ENCODE data around the gene PCNX2.

PCNX2 gene, protein sequence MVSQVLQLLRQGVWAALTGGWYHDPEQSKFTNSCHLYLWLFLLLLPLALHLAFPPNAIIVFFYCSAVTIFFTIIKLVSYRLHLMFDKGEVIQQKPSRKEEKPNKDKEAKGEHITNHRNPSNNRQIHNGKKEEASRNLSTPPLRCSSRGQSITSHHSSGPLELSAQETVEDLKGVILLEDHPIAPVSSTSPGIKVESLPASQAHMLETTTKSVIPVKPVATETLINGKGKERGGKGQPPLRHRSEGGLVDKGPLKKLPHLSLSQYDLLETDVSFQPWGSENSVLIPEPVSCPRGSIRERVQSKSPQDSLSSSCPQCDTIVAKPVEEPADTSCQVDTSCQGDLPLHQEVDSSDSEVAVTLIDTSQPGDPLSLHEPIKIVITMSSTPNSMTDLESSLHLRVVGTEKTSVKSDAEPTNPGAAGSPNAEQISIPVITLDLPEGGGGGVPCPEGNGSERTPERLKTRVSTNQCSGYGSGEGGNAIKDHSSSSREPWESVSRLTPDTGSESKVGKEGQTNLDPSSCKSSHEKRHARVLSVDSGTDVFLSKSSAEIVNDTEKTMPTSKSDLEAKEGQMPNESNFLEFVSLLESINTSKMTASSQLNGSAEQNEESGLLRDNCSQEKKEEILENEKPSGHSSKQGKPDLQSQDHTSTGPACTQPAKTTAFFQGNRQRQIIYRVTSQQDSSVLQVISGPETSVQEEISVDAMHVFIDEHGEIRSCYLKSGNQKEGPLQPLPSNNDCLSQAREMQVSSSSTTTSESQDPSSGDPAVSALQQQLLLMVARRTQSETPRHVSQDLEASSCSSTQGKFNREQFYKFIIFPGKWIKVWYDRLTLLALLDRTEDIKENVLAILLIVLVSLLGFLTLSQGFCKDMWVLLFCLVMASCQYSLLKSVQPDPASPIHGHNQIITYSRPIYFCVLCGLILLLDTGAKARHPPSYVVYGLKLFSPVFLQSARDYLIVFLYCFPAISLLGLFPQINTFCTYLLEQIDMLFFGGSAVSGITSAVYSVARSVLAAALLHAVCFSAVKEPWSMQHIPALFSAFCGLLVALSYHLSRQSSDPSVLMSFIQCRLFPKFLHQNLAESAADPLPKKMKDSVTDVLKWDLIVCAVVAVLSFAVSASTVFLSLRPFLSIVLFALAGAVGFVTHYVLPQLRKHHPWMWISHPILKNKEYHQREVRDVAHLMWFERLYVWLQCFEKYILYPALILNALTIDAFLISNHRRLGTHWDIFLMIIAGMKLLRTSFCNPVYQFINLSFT (N-terminal part only)

DNA sequence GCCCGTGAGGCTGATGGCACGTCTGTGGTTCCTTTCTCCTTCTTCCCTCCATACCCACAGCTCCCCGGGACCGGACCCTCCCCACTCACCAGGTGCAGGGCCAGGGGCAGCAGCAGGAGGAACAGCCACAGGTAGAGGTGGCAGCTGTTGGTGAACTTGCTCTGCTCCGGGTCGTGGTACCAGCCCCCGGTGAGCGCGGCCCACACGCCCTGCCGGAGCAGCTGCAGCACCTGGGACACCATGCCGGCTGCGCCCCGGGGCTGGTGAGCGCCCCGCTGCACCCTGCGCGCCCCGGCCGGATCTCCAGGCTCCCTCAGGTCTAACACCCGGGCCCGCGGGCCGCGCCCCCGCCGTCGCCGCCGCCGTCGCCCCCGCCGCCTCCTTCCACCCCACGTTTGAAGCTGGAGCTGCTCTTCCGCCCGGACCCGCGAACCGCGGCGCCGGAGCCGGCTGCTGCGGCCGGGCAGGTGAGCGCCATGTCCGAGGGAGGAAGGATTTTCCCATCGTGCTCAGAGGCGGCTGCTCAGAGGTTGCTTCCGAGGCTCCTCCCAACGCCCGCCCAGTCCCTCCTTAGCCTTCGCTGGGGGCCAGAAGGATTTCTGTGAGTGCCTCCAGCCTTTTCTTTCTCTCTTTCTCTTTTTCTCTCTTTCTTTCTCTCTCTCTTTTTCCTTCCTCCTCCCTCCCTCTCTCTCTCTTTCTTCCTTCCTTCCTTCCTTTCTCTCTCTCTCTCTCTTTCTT, at the start of gene PCNX2:
PCNX2 (minus strand) TSS at position 489 of the 738 bp plus-strand sequence; CDS start at position 242, 247 bp downstream.
- DNase-seq (ENCODE audit: low spot score) = peak; percentile 82

DNA sequence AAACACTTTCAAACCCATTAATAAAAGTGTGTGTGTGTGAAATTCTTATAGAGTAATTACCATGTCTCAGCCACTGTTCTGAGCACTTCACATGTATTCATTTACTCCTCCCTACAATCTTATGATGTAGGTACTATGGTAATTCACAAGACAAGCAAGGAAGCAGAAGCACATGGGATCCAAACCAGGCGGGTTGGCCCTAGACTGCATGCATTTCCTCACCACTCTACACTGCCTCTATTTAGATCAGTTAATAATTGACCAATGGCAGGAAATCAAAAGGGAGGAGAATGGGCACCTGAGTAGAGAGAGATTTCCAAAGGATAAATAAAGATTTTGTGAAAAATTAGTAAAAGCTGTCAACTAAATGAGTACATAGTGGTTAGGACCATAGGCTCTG, 47.7 kb upstream of the PCNX2 start:
- no peak for DNase-seq (ENCODE audit: low spot score)

DNA sequence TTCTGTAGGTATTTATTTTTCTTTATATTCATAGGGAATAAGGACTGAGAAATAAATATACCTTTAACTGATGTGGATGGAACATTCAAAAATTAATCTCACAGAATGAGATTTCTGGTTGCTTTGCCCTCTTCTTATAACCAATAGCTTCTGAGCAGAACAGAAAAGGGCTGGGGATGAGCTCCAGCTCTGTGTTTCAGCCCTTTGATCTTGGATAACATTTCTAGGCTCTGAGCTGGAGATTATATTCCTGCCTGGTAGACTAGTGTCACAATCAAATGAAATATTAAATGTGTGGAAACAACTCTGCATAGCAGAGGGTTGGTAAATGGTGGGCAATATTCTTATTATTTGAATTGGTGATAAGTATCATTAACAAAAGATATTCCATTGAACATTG, 46.6 kb upstream of the PCNX2 start:
- no peak for DNase-seq (ENCODE audit: low spot score)

DNA sequence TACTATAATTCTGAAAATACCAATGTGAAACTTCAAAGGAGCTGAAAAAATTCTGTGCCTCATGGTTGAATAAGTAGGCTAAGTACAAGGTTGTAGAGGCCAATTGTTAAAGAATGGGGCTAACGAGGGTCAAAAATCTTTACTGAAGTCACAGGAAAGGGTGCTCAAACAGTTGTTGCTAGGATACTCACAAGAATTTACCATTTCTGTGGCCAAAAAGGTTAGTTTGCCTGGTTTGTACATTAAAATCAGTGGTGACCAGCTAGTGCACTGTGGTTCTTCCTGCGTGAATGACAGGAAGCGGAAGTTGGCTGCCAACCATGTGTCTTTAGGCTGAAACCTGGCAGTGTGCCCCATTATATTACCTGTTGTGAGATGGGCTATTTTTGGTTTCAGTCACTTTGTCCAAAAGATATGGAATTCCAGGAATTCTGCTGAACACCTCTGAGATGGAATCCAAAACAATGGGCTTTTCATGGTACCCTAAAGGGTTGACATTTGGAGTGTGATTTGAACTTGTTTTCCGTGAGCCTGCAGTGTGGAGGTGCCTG, 45.5 kb upstream of the PCNX2 start:
- DNase-seq (ENCODE audit: low spot score) = no peak

DNA sequence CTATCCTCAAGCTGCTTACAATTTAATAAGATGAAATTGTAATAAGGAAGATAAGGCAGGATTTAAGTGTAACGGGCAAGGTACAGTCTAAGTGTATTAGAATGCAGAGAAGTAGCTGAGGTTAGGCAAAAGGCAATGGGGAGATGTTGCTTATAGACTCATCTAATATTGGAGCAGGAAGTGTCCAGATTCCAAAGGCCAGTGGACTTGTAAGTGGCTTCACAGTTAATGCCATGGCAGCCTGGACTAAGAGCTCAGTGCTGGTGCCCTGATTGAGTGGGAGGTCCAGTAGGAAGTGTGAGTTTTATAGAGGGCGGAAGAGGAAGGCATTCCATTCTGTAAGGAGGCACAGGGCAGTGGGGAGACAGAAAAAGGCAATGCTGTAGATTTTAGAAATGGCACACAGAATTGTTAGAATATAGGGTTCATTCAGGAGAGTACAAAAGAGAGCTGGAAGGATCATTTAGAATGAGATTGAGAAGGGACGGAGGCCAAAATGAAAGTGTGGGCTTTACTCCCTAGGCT, 44.6 kb upstream of the PCNX2 start:
- DNase-seq (ENCODE audit: low spot score) = no peak

DNA sequence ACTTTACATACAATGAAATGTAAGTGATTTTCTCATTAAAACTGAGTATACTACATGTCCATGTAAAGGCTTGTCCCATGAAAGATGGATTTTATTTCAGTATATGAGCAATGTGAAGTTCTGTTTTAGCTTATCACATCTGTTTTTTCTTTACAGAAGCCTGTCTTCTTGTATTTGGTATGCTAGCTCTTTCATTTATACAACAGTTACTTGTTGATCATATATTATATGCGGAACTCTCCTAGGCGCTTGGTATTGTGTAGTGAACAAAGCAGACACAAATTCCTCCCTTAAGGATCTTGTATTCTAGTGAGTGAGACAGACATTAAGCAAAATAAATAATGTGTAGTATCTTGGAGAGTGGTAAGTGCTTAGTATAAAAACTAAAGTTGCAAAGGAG, 42.6 kb upstream of the PCNX2 start:
- DNase-seq (ENCODE audit: low spot score) = no peak

DNA sequence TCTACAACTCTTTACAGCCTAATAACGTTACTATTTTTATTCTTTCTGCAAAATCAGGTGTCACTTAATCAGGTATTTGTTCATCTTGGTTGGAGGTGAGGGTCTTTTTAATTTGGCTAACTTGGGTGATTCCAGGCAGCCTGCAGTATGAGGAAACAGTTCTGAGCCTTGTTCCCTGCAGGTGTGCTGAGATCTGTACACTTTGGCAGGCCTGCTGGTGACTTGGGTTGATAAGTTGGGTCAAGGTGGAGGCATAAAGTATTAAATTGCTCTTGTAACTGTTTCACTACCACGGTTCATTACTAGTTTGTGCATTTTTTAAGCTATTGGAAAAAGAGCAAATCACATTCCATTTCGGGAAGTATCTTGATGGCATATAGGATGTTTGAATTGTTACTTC, 42.0 kb upstream of the PCNX2 start:
- no peak for DNase-seq (ENCODE audit: low spot score)

DNA sequence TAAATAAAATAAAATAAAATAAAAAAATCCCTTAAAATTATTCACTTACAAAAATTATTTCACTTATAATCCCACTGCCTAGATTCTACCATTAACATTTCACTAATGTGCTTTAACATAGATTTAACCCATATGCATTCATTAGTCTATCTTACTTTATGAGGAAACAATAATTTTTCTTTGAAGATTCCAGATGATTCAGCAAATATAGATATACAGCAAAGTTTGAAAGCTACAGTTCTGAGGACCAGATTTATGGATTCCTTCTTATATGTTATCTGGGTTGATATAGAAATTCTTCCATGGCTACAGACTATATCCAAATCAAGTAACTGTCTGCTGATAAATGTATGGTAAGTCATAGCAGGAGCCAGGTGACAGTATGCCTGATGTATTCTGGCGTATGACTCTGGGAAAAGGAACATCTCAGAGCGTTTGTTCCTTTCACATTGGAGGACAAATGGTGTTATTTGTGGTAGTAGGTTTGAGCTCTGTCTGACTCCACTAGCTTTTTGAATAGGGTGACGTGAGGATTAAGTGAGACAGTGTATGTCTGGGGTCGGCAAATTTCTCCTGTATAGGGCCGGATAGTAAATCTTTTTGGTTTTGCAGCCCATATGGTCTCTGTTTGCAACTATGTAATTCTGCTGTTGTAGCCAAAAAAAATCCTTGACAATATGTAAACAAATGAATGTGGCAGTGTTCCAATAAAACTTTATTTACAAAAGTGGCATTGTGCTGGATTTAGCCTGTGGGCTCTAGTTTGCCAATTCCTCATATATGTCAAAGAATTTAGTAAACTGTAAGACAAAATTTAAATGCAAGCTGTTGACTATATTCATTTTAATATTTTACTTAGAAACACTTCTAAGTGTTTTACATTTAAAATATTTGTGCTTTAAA, 41.3 kb upstream of the PCNX2 start:
- no peak for DNase-seq (ENCODE audit: low spot score)

DNA sequence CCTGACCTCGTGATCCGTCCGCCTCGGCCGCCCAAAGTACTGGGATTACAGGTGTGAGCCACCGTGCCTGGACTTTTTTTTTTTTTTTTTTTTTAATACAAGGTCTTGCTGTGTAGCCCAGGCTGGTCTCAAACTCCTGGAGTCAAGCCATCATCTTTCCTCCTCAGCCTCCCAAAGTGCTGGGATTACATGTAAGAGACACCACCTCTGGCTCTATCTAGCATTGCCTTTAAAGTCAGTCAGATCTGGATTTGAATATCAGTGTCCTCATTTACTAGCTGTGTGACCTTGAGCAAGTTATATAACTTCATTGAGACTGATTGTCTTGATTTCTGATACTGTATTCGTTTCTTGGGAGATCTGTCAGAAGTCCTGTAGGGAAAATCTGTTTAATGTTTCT, 38.6 kb upstream of the PCNX2 start:
- no peak for DNase-seq (ENCODE audit: low spot score)

DNA sequence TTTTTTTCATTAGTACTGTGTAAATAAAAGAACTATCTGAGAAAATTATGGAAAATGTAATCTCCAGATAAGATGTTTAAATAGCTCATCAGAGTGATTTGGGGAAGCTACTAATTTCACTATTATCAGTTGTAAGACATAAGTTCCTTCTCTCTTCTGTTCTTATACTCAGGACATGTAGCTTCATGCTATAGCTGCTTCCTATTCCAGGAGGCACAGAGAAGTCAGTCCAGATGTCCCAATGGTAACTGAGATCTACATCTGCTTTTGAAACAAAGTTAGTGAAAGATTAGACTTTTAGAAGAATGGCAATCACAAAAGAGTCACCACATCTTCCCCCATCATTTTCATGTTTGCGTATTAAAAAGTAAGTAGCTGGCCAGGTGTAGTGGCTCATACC, 37.6 kb upstream of the PCNX2 start:
- DNase-seq (ENCODE audit: low spot score) = no peak

DNA sequence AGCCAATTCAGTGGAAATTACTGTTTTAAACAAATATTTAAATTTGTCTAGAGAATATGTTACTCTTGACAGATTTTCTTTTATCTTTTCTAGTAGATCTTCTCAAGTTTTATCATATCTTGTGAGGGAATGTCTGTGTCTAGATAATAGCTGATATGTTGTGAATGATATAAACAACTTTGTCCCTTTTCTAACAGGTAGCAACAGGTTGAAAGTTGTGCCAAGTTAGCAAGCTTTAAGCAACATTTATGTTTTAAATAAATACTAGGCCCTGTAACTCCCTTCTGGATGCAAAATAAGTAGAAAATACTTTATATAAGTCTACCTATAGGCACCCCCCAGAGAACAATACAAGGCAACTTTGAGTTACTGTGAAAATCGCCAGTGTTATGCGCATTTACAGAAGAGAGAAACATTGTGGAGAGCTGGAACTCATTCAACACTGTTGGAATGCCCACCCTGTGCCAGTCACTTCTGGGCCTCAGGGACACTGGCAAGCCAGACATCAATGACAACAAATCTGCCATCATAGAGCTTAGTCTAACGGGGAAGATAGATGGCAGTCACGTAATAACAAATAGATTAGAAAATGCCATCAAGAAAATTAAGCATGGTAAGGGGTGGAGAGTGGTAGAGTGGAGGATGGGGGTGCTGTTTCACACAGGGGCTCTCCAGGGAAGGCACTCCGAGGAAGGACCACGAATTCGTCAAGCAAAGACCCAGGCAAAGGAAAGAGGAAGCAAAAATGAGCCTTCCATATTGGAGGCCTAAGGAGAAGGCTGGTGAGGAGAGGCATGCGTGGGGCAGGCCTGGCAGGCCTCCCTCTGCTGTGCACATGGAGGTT, 36.4 kb upstream of the PCNX2 start:
- no peak for DNase-seq (ENCODE audit: low spot score)

DNA sequence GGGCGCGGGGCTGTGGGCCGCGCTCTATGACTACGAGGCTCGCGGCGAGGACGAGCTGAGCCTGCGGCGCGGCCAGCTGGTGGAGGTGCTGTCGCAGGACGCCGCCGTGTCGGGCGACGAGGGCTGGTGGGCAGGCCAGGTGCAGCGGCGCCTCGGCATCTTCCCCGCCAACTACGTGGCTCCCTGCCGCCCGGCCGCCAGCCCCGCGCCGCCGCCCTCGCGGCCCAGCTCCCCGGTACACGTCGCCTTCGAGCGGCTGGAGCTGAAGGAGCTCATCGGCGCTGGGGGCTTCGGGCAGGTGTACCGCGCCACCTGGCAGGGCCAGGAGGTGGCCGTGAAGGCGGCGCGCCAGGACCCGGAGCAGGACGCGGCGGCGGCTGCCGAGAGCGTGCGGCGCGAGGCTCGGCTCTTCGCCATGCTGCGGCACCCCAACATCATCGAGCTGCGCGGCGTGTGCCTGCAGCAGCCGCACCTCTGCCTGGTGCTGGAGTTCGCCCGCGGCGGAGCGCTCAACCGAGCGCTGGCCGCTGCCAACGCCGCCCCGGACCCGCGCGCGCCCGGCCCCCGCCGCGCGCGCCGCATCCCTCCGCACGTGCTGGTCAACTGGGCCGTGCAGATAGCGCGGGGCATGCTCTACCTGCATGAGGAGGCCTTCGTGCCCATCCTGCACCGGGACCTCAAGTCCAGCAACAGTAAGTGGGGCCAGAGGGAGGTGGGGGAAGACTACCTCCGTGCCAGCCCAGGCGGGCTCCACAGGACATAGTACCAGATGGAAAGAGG, 32.8 kb upstream of the PCNX2 start:
- DNase-seq (ENCODE audit: low spot score) = peak; percentile 55

DNA sequence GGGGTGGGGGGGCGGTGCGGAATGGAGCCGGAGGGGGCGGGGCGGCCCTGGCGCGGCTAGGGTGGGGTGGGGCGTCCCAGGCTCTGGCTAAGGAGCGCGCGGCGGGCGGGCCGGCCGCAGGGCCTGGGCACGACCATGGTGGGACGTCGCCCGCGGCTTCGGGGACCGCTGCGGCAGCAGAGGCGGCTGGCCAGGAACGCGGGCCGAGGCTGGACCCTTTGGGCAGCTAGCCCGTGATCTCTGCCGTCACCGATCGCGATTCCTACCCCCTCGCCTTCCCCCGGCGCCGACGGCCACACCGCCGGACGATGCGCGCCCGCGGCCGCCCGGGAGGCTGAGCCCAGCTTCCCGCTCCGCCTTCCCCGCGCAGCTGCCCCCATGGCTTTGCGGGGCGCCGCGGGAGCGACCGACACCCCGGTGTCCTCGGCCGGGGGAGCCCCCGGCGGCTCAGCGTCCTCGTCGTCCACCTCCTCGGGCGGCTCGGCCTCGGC, 32.2 kb upstream of the PCNX2 start, which contains the start of gene MAP3K21:
MAP3K21 (plus strand) TSS at position 74 of the 491 bp plus-strand sequence; CDS start at position 379, 305 bp downstream.
- no peak for DNase-seq (ENCODE audit: low spot score)

DNA sequence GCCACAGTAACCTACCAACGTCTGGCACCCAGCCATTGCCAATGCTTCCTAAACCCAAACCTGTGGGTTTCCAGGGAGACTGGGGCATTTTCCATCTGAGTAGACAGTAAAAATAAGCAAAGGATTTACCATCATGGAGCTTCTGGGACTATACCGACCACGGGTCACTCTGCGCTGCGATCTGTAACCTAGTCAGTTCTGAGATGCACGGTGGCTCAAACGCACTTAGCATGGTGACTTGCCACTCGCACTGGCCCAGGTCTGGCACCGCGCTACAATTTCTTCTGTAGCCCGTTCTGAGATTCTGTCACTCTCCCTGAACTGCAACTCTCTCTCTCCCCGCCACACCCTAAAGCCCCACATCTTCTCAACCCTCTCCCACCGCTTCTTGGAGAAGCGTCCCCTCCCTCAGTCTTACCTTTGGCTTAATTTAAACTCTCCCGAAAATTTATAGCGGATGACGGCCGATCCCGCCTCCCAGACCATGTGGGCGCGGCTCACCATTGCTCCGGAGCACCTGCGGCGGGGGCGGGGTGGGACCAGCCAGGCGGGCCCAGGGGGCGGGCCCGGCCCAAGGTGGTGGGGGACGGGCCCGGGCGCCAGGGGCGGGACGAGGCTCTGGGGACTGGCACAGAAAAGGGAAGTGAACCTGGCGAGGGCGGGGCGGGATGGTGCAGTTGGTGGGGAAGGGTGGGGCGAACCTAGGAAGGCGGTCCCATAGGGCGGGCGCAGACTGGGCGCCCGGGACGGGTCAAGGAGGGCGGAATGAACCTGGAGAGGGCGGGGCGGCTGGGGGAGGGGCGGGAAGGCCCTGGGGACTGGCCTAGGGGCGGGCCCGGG, 31.5 kb upstream of the PCNX2 start:
- DNase-seq (ENCODE audit: low spot score) = peak; percentile 97

DNA sequence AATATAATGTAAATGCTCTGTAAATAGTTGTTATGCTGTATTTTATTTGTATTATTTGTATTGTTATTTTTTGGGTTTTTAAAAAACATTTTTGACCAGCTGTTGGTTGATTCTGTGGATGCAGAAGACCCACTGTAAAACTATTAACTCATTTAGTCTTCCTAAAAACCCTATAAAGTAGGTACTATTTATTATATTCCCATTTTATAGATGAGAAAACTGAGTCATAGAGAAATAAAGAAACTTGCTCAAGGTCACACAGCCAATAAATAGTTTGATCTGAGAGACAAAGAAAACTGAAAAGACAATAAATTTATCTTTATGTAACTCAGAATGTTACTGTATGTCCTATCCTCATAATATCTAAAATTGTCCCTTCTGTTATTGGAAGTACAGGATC, 30.8 kb upstream of the PCNX2 start:
- no peak for DNase-seq (ENCODE audit: low spot score)

DNA sequence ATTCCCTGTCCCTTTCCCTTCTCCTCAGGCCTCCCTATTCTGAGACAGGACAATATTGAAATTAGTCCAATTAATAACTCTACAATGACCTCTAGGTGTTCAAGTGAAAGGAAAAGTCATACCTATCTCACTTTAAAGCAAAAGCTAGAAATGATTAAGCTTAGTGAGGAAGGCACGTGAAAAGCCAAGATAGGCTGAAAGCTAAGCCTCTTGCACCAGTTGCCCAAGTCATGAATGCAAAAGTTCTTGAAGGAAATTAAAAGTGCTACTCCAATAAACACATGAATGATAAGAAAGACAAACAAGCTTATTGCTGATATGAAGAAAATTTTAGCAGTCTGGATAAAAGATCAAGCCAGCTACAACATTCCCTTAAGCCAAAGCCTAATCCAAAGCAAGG, 28.2 kb upstream of the PCNX2 start:
- DNase-seq (ENCODE audit: low spot score) = no peak

DNA sequence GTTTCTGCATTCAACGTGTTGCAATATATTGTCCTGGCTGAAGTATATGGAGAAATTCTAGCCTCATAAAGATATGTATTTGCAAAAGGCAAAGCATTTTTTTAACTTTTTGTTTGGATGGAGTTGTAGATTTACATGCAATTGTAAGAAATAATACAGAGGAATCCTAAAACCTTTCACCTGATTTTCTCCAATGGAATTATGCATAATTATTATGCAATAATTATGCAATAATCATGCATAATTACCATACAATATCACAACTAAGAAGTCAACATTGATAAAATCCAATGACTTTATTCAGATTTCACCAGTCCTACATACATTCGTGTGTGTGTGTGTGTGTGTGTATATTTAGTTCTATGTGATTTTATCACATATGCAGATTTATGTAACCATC, 24.5 kb upstream of the PCNX2 start:
- DNase-seq (ENCODE audit: low spot score) = no peak

Data from SW480 (cell line).